Measurements from ENCODE around the gene CLIC5.

CLIC5 gene

GRCh38 chr6:45895569-45895968, 120.1 kb downstream of the CLIC5 start:
- no peak for DNase-seq (ENCODE audit: low spot score)

DNA sequence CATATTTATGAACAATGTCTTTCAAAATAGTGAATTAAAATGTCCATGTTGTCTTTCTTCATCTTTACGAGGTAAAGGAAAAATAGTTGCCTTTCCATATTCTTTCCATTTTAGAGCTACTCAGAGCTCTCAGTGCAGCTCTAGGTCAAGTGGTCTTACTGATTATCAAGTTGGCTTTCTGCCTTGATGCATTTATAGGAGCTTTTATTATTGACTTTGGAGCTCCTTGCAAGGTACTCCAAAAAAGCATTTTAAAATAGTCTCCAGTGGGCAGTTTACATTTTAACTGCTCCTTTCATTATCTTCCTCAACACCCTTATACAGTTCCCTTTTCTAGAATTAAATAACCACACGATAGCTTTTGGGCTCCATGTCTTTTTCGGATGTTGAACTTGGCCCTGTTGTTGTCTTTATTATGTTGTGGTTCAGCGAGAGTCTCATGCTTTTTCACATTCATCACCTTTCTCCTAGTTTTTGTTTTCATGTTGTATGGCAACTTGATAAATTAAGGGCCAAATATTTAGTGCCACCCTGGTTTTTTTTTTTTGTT, 122.9 kb downstream of the CLIC5 start:
- no peak for DNase-seq (ENCODE audit: low spot score)

DNA sequence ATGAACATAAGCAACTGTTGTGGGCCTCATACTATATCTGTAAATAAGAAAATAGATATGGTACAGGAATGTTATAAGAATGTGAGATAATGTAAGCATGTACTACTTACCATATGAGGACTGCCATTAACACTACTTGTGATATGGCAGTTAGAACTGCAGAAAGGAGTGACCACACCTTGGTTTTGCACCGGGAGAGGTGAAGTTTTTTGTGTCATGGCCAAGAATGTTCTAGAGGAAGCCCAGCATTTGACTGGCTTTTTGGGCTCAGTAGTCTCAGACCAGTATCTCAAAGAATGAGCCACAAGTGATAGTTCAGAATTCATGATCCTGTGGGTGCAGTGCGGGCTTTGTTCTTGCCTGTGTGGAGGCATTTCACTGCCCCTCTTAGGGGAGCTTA, 123.5 kb downstream of the CLIC5 start:
- no peak for DNase-seq (ENCODE audit: low spot score)

DNA sequence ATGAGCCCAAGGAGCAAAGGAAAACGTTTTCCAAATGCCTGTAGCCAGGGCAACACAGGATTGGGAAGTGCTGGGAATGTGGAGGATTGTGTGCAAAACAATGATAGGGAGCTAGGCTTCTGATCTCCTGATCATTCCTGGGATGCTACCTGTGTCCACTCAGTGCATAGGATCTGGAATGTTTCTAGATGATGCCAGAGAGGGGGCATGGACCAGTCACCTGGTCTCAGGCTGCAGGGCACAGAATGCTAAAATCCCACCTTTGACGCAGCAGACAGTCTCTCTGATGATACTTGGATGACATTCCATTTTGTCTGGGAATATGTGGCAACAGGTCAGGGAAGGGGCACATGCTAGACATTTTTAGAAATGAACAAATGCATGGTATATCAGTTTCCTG, 128.9 kb downstream of the CLIC5 start:
- DNase-seq (ENCODE audit: low spot score), result no peak

DNA sequence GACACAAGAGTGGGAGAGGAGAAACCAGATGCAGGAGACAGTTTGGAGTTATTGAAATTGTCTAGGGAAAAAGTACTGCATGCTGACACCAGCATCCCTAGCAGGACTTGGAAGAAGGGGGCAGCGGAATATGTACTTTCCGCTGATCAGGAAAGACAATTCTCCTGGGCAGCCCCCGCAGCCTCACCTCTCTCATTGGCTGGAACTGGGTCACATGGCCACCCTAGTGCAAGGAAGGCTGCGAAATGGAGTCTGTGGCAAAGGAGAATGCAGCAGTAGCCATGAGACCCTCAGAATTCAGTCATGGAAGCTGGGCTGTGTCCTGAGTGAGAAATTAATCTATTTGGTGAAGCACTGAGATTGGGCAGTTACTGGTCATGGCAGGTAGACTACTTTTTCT, 131.3 kb downstream of the CLIC5 start:
- DNase-seq (ENCODE audit: low spot score), result no peak

- no peak for DNase-seq (ENCODE audit: low spot score)
Measured at GRCh38 chr6:45882671-45883070, 133.0 kb downstream of the CLIC5 start.

GRCh38 chr6:45881705-45882467, 133.8 kb downstream of the CLIC5 start:
- DNase-seq (ENCODE audit: low spot score), result no peak

GRCh38 chr6:45880676-45881075, 135.0 kb downstream of the CLIC5 start:
- DNase-seq (ENCODE audit: low spot score), result no peak

DNA sequence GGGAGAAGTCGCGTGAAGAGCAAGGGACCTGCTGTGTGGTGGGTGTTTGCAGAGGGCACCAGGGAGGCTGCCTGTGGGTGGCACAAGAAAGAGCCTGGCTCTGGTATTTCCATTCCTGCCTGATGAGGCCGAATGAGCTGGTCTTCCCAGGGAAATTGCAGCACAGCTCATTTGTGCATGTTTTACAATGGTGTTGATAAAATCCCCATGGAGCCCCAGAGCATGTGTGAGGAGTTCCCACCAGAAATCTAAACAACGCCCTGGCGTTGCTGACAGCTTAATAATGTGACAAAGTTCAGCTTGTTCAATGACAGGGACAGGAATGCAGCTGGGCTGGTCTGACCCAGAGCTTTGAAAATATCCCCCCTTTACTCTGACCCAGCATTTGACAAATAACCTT, 135.5 kb downstream of the CLIC5 start:
- DNase-seq (ENCODE audit: low spot score), result no peak

DNA sequence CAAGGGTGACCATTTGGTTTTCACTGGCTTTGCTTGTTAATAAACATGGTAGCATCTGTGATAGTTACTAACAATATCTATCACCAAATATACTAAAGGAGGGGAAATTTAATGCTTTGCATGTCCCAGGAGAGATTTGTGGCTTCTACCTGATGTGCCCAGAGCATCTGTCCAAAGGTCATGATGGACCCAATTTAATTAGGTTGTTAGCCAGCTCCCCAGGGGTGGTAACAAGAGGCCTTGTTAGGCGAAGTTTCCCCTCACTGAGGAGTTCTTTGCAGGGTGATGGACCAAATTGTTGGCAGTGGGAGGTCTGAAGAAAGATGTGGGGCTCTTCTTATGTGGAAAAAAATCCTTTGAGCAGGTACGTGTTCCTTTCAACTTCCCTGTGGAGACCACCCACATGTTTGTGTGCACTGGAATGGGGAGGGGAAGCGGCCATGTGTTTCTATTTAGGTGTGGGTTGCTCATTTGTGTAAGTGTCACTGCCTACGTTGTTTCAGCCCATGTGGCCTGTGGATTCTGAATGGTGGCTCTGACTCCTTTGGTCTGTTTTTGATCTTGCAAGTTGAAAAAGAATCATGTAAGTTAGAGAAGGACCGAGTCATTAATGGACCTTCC, 137.6 kb downstream of the CLIC5 start:
- DNase-seq (ENCODE audit: low spot score), result no peak

GRCh38 chr6:45872827-45873365, 142.8 kb downstream of the CLIC5 start:
- no peak for DNase-seq (ENCODE audit: low spot score)

- no peak for DNase-seq (ENCODE audit: low spot score)
Measured at GRCh38 chr6:45870531-45870930, 145.1 kb downstream of the CLIC5 start.

GRCh38 chr6:45864651-45865050, 151.0 kb downstream of the CLIC5 start:
- DNase-seq (ENCODE audit: low spot score), result no peak

GRCh38 chr6:45858691-45859090, 157.0 kb downstream of the CLIC5 start:
- no peak for DNase-seq (ENCODE audit: low spot score)

- DNase-seq (ENCODE audit: low spot score), result no peak
Measured at GRCh38 chr6:45857827-45858226, 157.8 kb downstream of the CLIC5 start.

DNA sequence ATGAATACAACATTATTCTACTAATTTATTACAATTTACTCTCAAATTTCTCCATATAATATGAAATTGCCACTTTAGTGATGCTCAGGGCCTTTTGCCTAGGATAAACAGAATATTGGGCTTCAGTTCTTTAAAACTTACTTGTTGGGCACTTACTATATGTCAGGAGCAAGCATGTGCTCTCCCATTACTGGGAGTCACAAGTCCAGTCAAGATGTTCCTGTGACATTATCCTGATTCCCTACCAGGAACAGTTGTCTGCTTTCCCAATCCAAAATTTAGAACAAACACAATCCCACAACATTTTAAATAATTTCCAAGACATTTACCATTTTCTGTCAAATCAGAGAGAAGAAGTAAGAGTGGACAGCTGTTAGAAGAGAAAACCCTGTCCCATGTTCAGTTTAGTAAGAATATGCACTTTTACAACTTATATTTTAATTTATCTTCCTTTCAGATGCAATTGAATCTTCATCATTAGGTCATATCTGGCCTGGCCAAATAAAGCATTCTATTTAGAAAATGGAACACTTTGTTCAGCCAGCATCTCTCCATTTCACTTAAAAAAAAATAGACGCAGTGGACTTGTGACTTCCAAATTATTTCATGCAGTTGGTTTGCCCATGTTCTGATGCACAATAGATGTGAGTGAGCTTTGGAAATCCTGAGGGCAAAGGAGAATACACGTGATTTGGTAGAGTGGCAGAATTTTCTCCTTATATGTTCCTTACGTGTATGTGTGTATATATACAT, 159.8 kb downstream of the CLIC5 start:
- no peak for DNase-seq (ENCODE audit: low spot score)

- DNase-seq (ENCODE audit: low spot score), result no peak
Measured at GRCh38 chr6:45854149-45854742, 161.4 kb downstream of the CLIC5 start.

DNA sequence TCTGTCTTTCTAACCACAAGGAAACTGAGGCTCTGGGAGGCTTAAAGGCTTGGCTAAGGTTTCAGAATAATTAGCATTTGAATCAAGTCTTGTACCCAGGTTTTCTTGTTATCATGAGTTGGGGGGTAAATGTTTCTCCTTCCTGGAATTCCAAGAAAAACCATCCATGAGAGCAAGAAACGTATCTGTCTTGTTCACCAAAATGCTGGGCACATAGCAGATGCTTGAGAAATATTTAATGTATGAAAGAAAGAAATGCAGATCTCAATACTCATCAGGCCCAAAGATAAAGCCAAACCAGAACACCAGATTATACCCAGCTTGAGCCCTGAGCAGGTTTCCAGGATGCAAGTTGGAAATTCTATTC, 164.6 kb downstream of the CLIC5 start:
- DNase-seq (ENCODE audit: low spot score), result no peak

DNA sequence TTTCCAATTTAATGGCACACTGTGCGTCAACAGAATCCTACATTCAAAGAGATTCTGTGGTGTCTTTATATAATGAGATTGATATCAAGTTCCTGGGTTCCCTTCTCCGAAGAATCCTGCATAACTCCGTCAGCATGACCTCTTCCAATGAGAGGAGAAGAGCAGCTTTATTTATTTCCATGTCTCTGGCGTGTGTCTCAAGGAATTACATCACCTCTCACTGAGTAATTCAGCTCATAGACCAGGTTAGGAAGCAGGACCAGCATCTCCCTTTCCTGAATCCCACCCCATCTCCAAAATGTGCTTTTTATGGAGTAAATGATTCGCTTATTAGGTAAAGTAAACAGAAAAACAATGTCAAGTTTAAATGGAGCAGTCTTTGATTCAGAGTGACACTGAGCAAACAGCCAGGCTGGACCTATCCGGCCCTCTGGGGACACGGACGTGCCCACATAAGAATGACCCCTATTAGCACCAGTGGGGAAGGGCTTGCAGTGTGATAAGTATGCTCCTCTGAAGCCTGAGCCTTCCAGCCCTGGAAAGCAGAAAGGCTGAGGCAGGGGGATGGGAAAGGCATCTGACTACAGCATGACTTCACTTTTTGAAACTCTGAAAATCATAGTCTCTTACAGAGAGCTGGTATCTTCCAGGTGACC, 165.2 kb downstream of the CLIC5 start:
- DNase-seq (ENCODE audit: low spot score), result no peak

DNA sequence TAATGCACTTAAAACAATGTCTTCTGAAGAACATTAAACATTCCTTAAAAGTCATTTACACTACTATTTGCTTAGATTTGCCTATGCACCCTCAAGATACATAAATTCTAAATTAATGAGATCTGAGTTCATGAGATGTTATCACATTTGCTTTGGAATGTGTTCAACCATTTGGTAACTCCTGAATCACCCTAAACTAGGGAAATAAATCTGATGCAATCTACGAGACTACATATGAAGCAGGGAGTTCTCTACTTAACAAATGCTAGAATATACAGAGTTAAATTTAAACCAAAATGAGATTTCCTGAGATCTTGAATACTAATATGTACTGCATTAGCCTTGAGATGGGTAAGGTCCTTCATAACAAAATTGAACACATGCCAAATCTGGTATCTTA, 170.1 kb downstream of the CLIC5 start:
- no peak for DNase-seq (ENCODE audit: low spot score)

DNA sequence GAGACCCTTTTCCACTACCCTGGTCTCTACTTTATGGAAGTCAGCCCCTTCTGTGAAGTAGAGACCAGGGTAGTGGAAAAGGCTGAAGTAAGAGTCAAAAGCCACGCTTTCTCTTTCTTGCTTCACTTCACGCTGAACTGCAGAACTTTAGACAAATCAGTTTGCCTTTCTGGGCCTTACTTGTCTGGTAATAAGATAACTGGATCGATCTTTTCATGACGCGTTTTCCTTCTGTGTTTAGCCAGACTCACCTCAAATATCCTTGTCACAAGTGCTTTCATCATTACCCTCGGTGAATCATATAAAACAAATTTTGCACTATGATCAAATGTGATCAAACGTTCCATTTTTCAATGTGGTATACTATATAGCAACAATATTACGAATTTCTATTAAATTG, 170.7 kb downstream of the CLIC5 start:
- DNase-seq (ENCODE audit: low spot score), result no peak

All from hematopoietic multipotent progenitor cell treated with erythropoietin and hydrocortisone succinate and interleukin-3 and kit ligand, for 17 days (in vitro differentiated cells).